Esophagus squamous epithelium (tissue), 5 donors: ENCODE measurements around the gene MKNK1. TPM values are rescaled to one million over a fixed set of nuclear protein-coding genes. Genes with fewer than 3 reads are reported as not detected.

Source experiments
- DNase-seq: peaks from one replicate; lab custom pipeline; 2025; lab: John Stamatoyannopoulos, UW
- H3K27ac ChIP-seq, 4 donors: fragments of 200-600 bp; sonication (generic); one replicate each; pipeline ENCODE4 v1.5.1; 2016 to 2019; ENCODE audit warnings: mild to moderate bottlenecking in 1 of 4
- H3K27me3 ChIP-seq, 4 donors: fragments of 200-600 bp; sonication (generic); 1 replicate in 3 of 4; 2 replicates in 1 of 4; pipeline versions ENCODE4 v1.5.1 to v1.6.0; 2017 to 2021; ENCODE audit warnings: antibody characterized with exemption in 1 of 4
- H3K36me3 ChIP-seq, 3 donors: fragments of 200-600 bp; sonication (generic); one replicate each; pipeline ENCODE4 v1.5.1; 2016 to 2019
- H3K4me1 ChIP-seq, 3 donors: fragments of 200-600 bp; sonication (generic); one replicate each; pipeline ENCODE4 v1.5.1; 2017 to 2019
- H3K4me3 ChIP-seq, 4 donors: fragments of 200-600 bp; sonication (generic); 1 replicate in 3 of 4; 2 replicates in 1 of 4; pipeline ENCODE4 v1.5.1; 2016 to 2019; ENCODE audit warnings: mild to moderate bottlenecking in 2 of 4, moderate library complexity in 1 of 4
- H3K9me3 ChIP-seq, 3 donors: fragments of 200-600 bp; sonication (generic); one replicate each; pipeline ENCODE4 v1.5.1; 2016 to 2019
- CTCF ChIP-seq, 6 experiments: fragments of 450-650 bp in 4 of 6; fragments of 200-600 bp in 2 of 6; sonication (generic) in 2 of 6; IDR thresholded peaks; one replicate each; pipeline ENCODE4 v1.5.1; 2016 to 2019; ENCODE audit warnings: antibody characterized with exemption in 6 of 6, mild to moderate bottlenecking in 4 of 6, moderate library complexity in 4 of 6
- POLR2A ChIP-seq, 4 donors: fragments of 450-650 bp; IDR thresholded peaks; one replicate each; pipeline ENCODE4 v1.6.1; 2017; ENCODE audit warnings: antibody characterized with exemption in 4 of 4, mild to moderate bottlenecking in 4 of 4, moderate library complexity in 3 of 4
- WGBS, 2 donors: methylation state at CpG; one replicate each; pipeline ENCODE4 v1.1.5; 2018; 5-methylcytosine and 5-hydroxymethylcytosine counted together
- intact Hi-C: fragments of 100-400 bp; cut with DNase I; formaldehyde crosslinking; loops from one replicate; pipeline ENCODE4 v1.15.0; 2022
- total RNA-seq, 4 donors: library from RNA; depleted of rRNA; stranded (reverse); fragments of >200 nt; gene quantifications; one replicate each; pipeline ENCODE4 v1.1.0, GENCODE V29; 2016
- donor health status: DM: yes; HTN: yes; CAD: no.

Gene MKNK1
- total RNA-seq, 4 donors from 2014 or later = 18.2 to 33.7 (median 33.6) TPM

- Histone ChIP-seq H3K4me3 (no peak overlapping the region), H3K9me3 (no peaks in the 10 kb centered on the region), H3K27ac (no peak overlapping the region), H3K36me3 (peaks cover 12 to 100% (median 29%) of the 10 kb centered on the region in 3 donors), H3K27me3 (no peaks in the 10 kb centered on the region), H3K4me1 (peaks cover 0 to 12% (median 2%) of the 10 kb centered on the region in 3 donors)
- 61 to 66% methylated on average over 5 to 7 of the region's 7 CpGs for WGBS, 2 donors
- TF ChIP-seq POLR2A (IDR thresholded peaks at IDR 0.05) (no peak), CTCF (IDR thresholded peaks at IDR 0.05) (no peak)
- no peak for DNase-seq
- intact Hi-C loops = no loop called here
Measured at GRCh38 chr1:46582972-46583371, 21.1 kb downstream of the MKNK1 start.

- H3K27ac ChIP-seq = peak overlapping the region in 2 of 4 donors; percentile 42 to 69
- H3K36me3 ChIP-seq = peaks cover 14 to 100% (median 34%) of the 10 kb centered on the region in 3 donors
- TF ChIP-seq CTCF (IDR thresholded peaks at IDR 0.05) = no peak
- TF ChIP-seq POLR2A (IDR thresholded peaks at IDR 0.05) = no peak
- no peak overlapping the region for H3K4me3 ChIP-seq
- WGBS, 2 donors = 72 to 73% methylated on average over 4 of the region's 4 CpGs
- DNase-seq = no peak
- no peaks in the 10 kb centered on the region for H3K9me3 ChIP-seq
- no peaks in the 10 kb centered on the region for H3K27me3 ChIP-seq
- H3K4me1 ChIP-seq = peaks cover 0 to 12% (median 2%) of the 10 kb centered on the region in 3 donors
- intact Hi-C loops = no loop called here
Measured at GRCh38 chr1:46581681-46582455, 22.2 kb downstream of the MKNK1 start.

GRCh38 chr1:46580140-46580903, 23.7 kb downstream of the MKNK1 start:
- peaks cover 0 to 12% (median 2%) of the 10 kb centered on the region in 3 donors for H3K4me1 ChIP-seq
- no peak for DNase-seq
- intact Hi-C loops = no loop called here
- H3K27ac ChIP-seq = peak overlapping the region in 1 of 4 donors; percentile 60
- H3K27me3 ChIP-seq = no peaks in the 10 kb centered on the region
- TF ChIP-seq CTCF (IDR thresholded peaks at IDR 0.05) = no peak
- no peak for TF ChIP-seq POLR2A (IDR thresholded peaks at IDR 0.05)
- WGBS, 2 donors = 81 to 86% methylated on average over 6 of the region's 6 CpGs
- peaks cover 14 to 100% (median 30%) of the 10 kb centered on the region in 3 donors for H3K36me3 ChIP-seq
- no peak overlapping the region for H3K4me3 ChIP-seq
- H3K9me3 ChIP-seq = no peaks in the 10 kb centered on the region

- 83 to 94% methylated on average over 3 to 4 of the region's 4 CpGs for WGBS, 2 donors
Measured at GRCh38 chr1:46577671-46578070, 26.4 kb downstream of the MKNK1 start.

More at GRCh38 chr1:46577671-46578070, 26.4 kb downstream of the MKNK1 start:
- Histone ChIP-seq H3K9me3 (no peaks in the 10 kb centered on the region), H3K36me3 (peaks cover 7 to 100% (median 22%) of the 10 kb centered on the region in 3 donors), H3K27me3 (no peaks in the 10 kb centered on the region), H3K27ac (no peak overlapping the region), H3K4me1 (peaks cover 0 to 14% (median 2%) of the 10 kb centered on the region in 3 donors), H3K4me3 (no peak overlapping the region)
- no peak for TF ChIP-seq POLR2A (IDR thresholded peaks at IDR 0.05)
- no peak for TF ChIP-seq CTCF (IDR thresholded peaks at IDR 0.05)
- intact Hi-C loops = no loop called here
- DNase-seq = no peak
